ENCODE data around the gene ELOVL6.

ELOVL6 gene

DNA sequence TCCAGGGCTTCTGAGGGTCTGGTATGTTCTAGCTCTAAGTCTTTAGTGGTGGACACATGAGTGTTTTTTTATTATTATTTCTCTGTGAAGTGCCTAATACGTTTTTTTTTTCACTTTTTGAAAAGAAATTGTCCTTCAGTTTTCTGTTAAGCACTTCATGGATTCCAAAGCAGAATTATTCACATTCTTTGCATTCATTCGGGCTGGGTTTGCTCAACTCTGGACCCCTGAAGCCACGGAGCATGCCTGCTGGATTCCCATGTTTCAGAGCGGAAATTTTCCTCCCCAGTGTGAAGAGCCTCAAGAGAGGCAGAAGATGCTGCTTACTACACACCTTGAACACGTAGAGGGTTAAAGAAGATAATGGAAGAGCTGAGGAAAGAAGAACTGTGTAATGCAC, 178.3 kb downstream of the ELOVL6 start:
- no peak overlapping the region for H3K27ac ChIP-seq
- TF ChIP-seq CTCF (conservative IDR thresholded peaks at IDR 0.05) = no peak

- no peak overlapping the region for H3K27ac ChIP-seq
- no peak for TF ChIP-seq CTCF (conservative IDR thresholded peaks at IDR 0.05)
Measured at GRCh38 chr4:110019153-110019552, 179.3 kb downstream of the ELOVL6 start.

DNA sequence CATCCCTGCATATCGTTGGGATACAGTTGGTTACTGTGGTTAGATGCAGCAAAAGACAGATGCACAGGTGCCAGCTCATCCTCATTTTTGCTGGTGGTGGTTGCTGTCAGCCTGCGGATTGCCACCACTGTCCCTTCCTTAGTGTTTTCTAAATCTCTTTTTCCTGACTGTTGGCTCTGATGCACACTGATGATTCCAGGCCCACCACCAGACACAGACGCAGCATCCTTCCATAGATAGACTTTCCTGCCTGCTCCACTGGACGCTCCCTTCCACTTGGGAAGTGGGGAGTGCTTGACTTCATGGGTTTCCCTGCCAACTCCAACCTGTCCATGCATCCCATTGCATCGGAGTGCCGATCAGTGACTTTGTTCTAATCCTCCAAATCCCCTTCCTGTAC, 184.2 kb downstream of the ELOVL6 start:
- no peak for TF ChIP-seq CTCF (conservative IDR thresholded peaks at IDR 0.05)
- H3K27ac ChIP-seq = no peak overlapping the region

GRCh38 chr4:110012917-110013316, 185.5 kb downstream of the ELOVL6 start:
- no peak overlapping the region for H3K27ac ChIP-seq
- no peak for TF ChIP-seq CTCF (conservative IDR thresholded peaks at IDR 0.05)

DNA sequence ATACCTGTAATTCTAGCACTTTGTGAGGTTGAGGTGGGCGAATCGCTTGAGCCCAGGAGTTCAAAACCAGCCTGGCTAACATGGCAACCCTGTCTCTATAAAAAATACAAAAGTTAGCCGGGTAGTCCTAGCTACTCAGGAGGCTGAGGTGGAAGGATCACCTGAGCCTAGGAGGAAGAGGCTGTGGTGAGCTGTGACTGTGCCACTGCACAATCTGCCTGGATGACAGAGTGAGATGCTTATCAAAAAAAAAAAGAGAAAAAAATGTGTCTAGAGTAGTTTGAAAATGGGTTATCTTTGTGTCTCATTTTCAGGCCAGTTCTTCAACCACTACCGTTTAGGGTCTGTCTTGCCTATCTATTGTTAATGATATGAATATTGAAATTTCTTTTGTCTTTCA, 187.6 kb downstream of the ELOVL6 start:
- TF ChIP-seq CTCF (conservative IDR thresholded peaks at IDR 0.05) = no peak
- H3K27ac ChIP-seq = no peak overlapping the region

DNA sequence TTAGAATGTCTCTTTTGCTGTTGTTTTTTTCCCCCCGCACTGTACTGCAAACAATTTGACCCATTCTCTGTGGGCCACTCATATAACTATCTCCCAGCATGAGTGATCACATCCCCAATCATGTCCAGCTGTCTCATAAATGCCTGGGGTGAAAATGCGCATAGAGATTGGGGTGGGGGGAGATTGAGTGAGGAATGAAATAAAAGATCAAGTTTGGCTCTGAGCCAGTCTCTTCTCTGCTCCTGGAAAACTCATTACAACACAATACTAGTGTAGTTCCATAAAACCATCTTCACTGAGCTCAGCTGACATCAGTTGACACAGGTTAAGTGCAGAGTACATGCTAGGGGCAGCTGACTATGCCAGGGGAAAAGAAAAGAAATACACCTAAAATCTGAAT, 188.9 kb downstream of the ELOVL6 start:
- TF ChIP-seq CTCF (conservative IDR thresholded peaks at IDR 0.05) = no peak
- H3K27ac ChIP-seq = no peak overlapping the region

- H3K27ac ChIP-seq = no peak overlapping the region
- no peak for TF ChIP-seq CTCF (conservative IDR thresholded peaks at IDR 0.05)
Measured at GRCh38 chr4:110008540-110008939, 189.9 kb downstream of the ELOVL6 start.

- H3K27ac ChIP-seq = no peak overlapping the region
- no peak for TF ChIP-seq CTCF (conservative IDR thresholded peaks at IDR 0.05)
Measured at GRCh38 chr4:110007217-110007616, 191.2 kb downstream of the ELOVL6 start.

Data from VCaP (cell line).